H1 (cell line): ENCODE data around the gene ADAMTS14. TPM values are rescaled to one million over a fixed set of nuclear protein-coding genes. Genes with fewer than 3 reads are reported as not detected.

ENCODE experiments used
- CTCF ChIA-PET: fragments of 300-600 bp; sonication (Branson Sonifier 250); formaldehyde crosslinking; loops from one replicate; lab custom pipeline; 2021; ENCODE audit not compliant: partially characterized antibody; lab: Charles Lee
- POLR2A ChIA-PET: fragments of 300-600 bp; sonication (Branson Sonifier 250); formaldehyde crosslinking; loops from one replicate; lab custom pipeline; 2021; ENCODE audit warnings: inconsistent platforms; ENCODE audit not compliant: partially characterized antibody; lab: Charles Lee
- DNase-seq, 2 experiments: peaks; one replicate each; pipeline versions ENCODE4 v3.0.0 to v3.0.0-alpha.2; 2010 to 2022; ENCODE audit warnings: low spot score in 2 of 2, low read depth in 1 of 2, mixed read lengths in 1 of 2
- FAIRE-seq: peaks from 2 replicates; lab custom pipeline; 2011; peaks lifted over from hg19 to GRCh38; lab: Jason Lieb, UNC
- H2AFZ ChIP-seq: 2 replicates; pipeline ENCODE4 v1.8.1; 2012; ENCODE audit warnings: low read length, inconsistent platforms
- H2AK5ac ChIP-seq: 2 replicates; pipeline ENCODE4 v1.6.1; 2013; ENCODE audit warnings: low read depth, low read length
- H2BK120ac ChIP-seq: replicated peaks from 2 replicates; pipeline ENCODE3; 2013; ENCODE audit warnings: low read depth, low read length, inconsistent platforms
- H2BK12ac ChIP-seq: 2 replicates; pipeline ENCODE4 v1.6.1; 2013; ENCODE audit warnings: low read depth, low read length
- H2BK15ac ChIP-seq: 2 replicates; pipeline ENCODE4 v1.6.1; 2013; ENCODE audit warnings: low read length
- H2BK20ac ChIP-seq: 2 replicates; pipeline ENCODE4 v1.6.1; 2013; ENCODE audit warnings: low read length
- H2BK5ac ChIP-seq: 2 replicates; pipeline ENCODE4 v1.6.1; 2013; ENCODE audit warnings: low read depth, low read length
- H3K14ac ChIP-seq: 2 replicates; pipeline ENCODE4 v1.6.1; 2013; ENCODE audit warnings: inconsistent platforms; ENCODE audit not compliant: insufficient read length
- H3K18ac ChIP-seq: 2 replicates; pipeline ENCODE4 v1.6.1; 2013; ENCODE audit warnings: low read length; ENCODE audit errors: extremely low read depth
- H3K23ac ChIP-seq: 2 replicates; pipeline ENCODE4 v1.6.1; 2013; ENCODE audit warnings: inconsistent platforms; ENCODE audit not compliant: insufficient read length
- H3K23me2 ChIP-seq: 2 replicates; pipeline ENCODE4 v1.6.1; 2013; ENCODE audit warnings: low read depth, low read length
- H3K27ac ChIP-seq: 2 replicates; pipeline ENCODE4 v1.6.1; 2011; ENCODE audit warnings: low read depth, low read length, inconsistent platforms
- H3K27me3 ChIP-seq, 4 experiments: replicated peaks in 1 of 4; 1 replicate in 1 of 4; 2 replicates in 3 of 4; pipeline versions ENCODE4 v1.6.1 to v1.8.1; 2011 to 2013; ENCODE audit warnings: low read length in 3 of 4, mild to moderate bottlenecking in 3 of 4, inconsistent platforms in 2 of 4, mixed read lengths in 2 of 4, moderate library complexity in 1 of 4; ENCODE audit not compliant: control insufficient read depth in 3 of 4, insufficient read depth in 3 of 4; ENCODE audit errors: extremely low read depth in 1 of 4
- H3K36me3 ChIP-seq, 4 experiments: 2 replicates each; pipeline versions ENCODE4 v1.6.1 to v1.8.1; 2011 to 2013; ENCODE audit warnings: mild to moderate bottlenecking in 4 of 4, low read length in 3 of 4, moderate library complexity in 2 of 4, control low read depth in 1 of 4, inconsistent platforms in 1 of 4; ENCODE audit not compliant: insufficient read depth in 4 of 4, control insufficient read depth in 2 of 4
- H3K4ac ChIP-seq: replicated peaks from 2 replicates; pipeline ENCODE3; 2013; ENCODE audit warnings: low read length, low read depth, mixed read lengths, inconsistent platforms; ENCODE audit not compliant: insufficient read length
- H3K4me1 ChIP-seq, 4 experiments: replicated peaks in 1 of 4; 1 replicate in 1 of 4; 2 replicates in 3 of 4; pipeline versions ENCODE4 v1.6.1 to v1.8.1; 2011 to 2013; ENCODE audit warnings: low read length in 3 of 4, inconsistent platforms in 2 of 4, mixed read lengths in 1 of 4; ENCODE audit not compliant: insufficient read depth in 4 of 4, control insufficient read depth in 3 of 4
- H3K4me2 ChIP-seq, 2 experiments: 2 replicates each; pipeline versions ENCODE4 v1.6.1 to v1.8.1; 2011 to 2013; ENCODE audit warnings: low read depth in 2 of 2, low read length in 2 of 2, control low read depth in 1 of 2, inconsistent platforms in 1 of 2, mild to moderate bottlenecking in 1 of 2; ENCODE audit not compliant: insufficient read depth in 1 of 2
- H3K4me3 ChIP-seq, 4 experiments: fragments of 200-600, 300-600 bp in 1 of 4; sonication (generic), shearing (Covaris generic), sonication (Bioruptor Twin) in 1 of 4; 2 replicates each; pipeline versions ENCODE4 v1.5.1 to v1.8.1; 2011 to 2016; ENCODE audit warnings: low read length in 4 of 4, low read depth in 3 of 4, control low read depth in 2 of 4, inconsistent platforms in 2 of 4, mild to moderate bottlenecking in 2 of 4, mixed read lengths in 1 of 4, moderate library complexity in 1 of 4; ENCODE audit not compliant: insufficient read depth in 2 of 4; ENCODE audit errors: extremely low read depth in 1 of 4
- H3K56ac ChIP-seq: replicated peaks from 2 replicates; pipeline ENCODE3; 2013; ENCODE audit warnings: low read depth, mild to moderate bottlenecking, mixed read lengths, low read length, inconsistent platforms; ENCODE audit not compliant: insufficient read length
- H3K79me1 ChIP-seq: 2 replicates; pipeline ENCODE4 v1.6.1; 2013; ENCODE audit warnings: low read depth, low read length, control low read depth
- H3K79me2 ChIP-seq, 2 experiments: 2 replicates each; pipeline versions ENCODE4 v1.6.1 to v1.8.1; 2012 to 2013; ENCODE audit warnings: low read length in 2 of 2, mild to moderate bottlenecking in 2 of 2, inconsistent platforms in 1 of 2; ENCODE audit not compliant: insufficient read depth in 2 of 2, control insufficient read depth in 1 of 2
- H3K9ac ChIP-seq, 4 experiments: replicated peaks in 1 of 4; 1 replicate in 1 of 4; 2 replicates in 3 of 4; pipeline versions ENCODE4 v1.6.1 to v1.8.1; 2011 to 2013; ENCODE audit warnings: low read depth in 3 of 4, low read length in 3 of 4, control low read depth in 2 of 4, mild to moderate bottlenecking in 2 of 4, moderate library complexity in 2 of 4, inconsistent platforms in 1 of 4; ENCODE audit errors: extremely low read depth in 1 of 4
- H3K9me3 ChIP-seq, 2 experiments: 2 replicates each; pipeline versions ENCODE4 v1.6.1 to v1.8.1; 2012 to 2013; ENCODE audit warnings: mild to moderate bottlenecking in 2 of 2, moderate library complexity in 2 of 2, control low read depth in 1 of 2, inconsistent platforms in 1 of 2, low read depth in 1 of 2, low read length in 1 of 2, mixed read lengths in 1 of 2; ENCODE audit not compliant: insufficient read depth in 2 of 2
- H4K20me1 ChIP-seq, 2 experiments: replicated peaks in 1 of 2; 2 replicates each; pipeline versions ENCODE3 to v1.8.1; 2011 to 2013; ENCODE audit warnings: inconsistent platforms in 2 of 2, low read length in 2 of 2, mild to moderate bottlenecking in 1 of 2; ENCODE audit not compliant: insufficient read depth in 2 of 2, control insufficient read depth in 1 of 2
- H4K5ac ChIP-seq: 2 replicates; pipeline ENCODE4 v1.6.1; 2013; ENCODE audit warnings: low read length, low read depth, mixed read lengths, inconsistent platforms; ENCODE audit not compliant: insufficient read length
- H4K8ac ChIP-seq: 2 replicates; pipeline ENCODE4 v1.8.0; 2013; ENCODE audit warnings: mild to moderate bottlenecking, moderate library complexity, low read length, inconsistent platforms; ENCODE audit not compliant: insufficient read depth; ENCODE audit errors: extremely low read depth
- H4K91ac ChIP-seq: replicated peaks from 2 replicates; pipeline ENCODE3; 2013; ENCODE audit warnings: low read length, mixed read lengths, inconsistent platforms; ENCODE audit not compliant: insufficient read length
- JUND ChIP-seq: IDR thresholded peaks from 2 replicates; pipeline ENCODE4 v1.6.1; 2011; ENCODE audit warnings: mild to moderate bottlenecking, improper control_type of control experiment, low read length
- WGBS, 2 experiments: shearing (Covaris generic) in 1 of 2; methylation state at CpG; one replicate each; pipeline versions ENCODE4 v1.1.6 to v1.1.7; 2013 to 2015; ENCODE audit warnings: low lambda C conversion rate in 2 of 2, mixed read lengths in 2 of 2, inconsistent platforms in 1 of 2, low coverage in 1 of 2, missing lambda C conversion rate in 1 of 2; ENCODE audit not compliant: insufficient replicate concordance in 2 of 2, insufficient coverage in 1 of 2, insufficient read length in 1 of 2; ENCODE audit errors: extremely low coverage in 1 of 2, missing lambda C conversion rate in 1 of 2; 5-methylcytosine and 5-hydroxymethylcytosine counted together
- polyA plus RNA-seq, 7 experiments: library from polyadenylated mRNA; depleted of rRNA in 3 of 7; stranded (reverse) in 5 of 7; unstranded in 2 of 7; fragments of >200 nt in 5 of 7; fragments of 200-250 nt in 2 of 7; gene quantifications; 1 replicate in 5 of 7; 2 replicates in 1 of 7; 4 replicates in 1 of 7; pipeline versions ENCODE4 v1.2.1 to v1.2.3, GENCODE V29; 2011 to 2013; ENCODE audit warnings: missing spikeins in 2 of 7, mixed read lengths in 2 of 7
- total RNA-seq: library from RNA; stranded (reverse); fragmentation: NEBNext Ultra II Directional; extraction: Animal tissue kit (Norgen Biotek cat#: 25700); gene quantifications from 2 replicates; pipeline ENCODE4 v1.2.1, GENCODE V29; 2021

ADAMTS14 gene
- total and polyA plus RNA-seq, 2 of the 8 experiments (the other 6 are each of a cell fraction or from before 2014, with no cell fraction given): 2.0 to 2.3 TPM

GRCh38 chr10:70705121-70705861 lies 33.0 kb downstream of the ADAMTS14 start:
- H2AK5ac ChIP-seq: no peak overlapping the region
- H3K56ac ChIP-seq: no peak overlapping the region
- no peak overlapping the region for H3K18ac ChIP-seq
- no peak overlapping the region for H2AFZ ChIP-seq
- no peak overlapping the region for H3K4ac ChIP-seq
- no peaks in the 10 kb centered on the region; a peak in 1 of 7 replicates for H3K4me1 ChIP-seq
- H3K27me3 ChIP-seq: no peaks in the 10 kb centered on the region
- no peak overlapping the region for H2BK12ac ChIP-seq
- H4K91ac ChIP-seq: no peak overlapping the region
- POLR2A ChIA-PET: interaction anchor here (1.2 kb wide), 1 partner anchor 9 kb away, joined by 3 read pairs; no protein-coding TSS in a partner anchor
- H2BK120ac ChIP-seq: no peak overlapping the region
- H3K14ac ChIP-seq: no peak overlapping the region
- no peak overlapping the region for H4K5ac ChIP-seq
- H3K9ac ChIP-seq: no peak overlapping the region
- no peak overlapping the region for H3K27ac ChIP-seq
- no peak for TF ChIP-seq JUND
- no peak overlapping the region for H3K4me2 ChIP-seq
- H3K79me2 ChIP-seq: no peaks in the 10 kb centered on the region
- CTCF ChIA-PET: interaction anchor here (1.1 kb wide), 1 partner anchor 21 kb away, joined by 4 read pairs; no protein-coding TSS in a partner anchor
- no peaks in the 10 kb centered on the region for H3K79me1 ChIP-seq
- H2BK5ac ChIP-seq: no peak overlapping the region
- no peak for FAIRE-seq
- H3K9me3 ChIP-seq: no peaks in the 10 kb centered on the region
- no peak overlapping the region for H2BK15ac ChIP-seq
- no peak for DNase-seq
- H3K23ac ChIP-seq: no peak overlapping the region
- H2BK20ac ChIP-seq: no peak overlapping the region
- H3K4me3 ChIP-seq: no peak overlapping the region
- no peak overlapping the region for H4K8ac ChIP-seq
- H3K36me3 ChIP-seq: peaks cover 0 to 4% (median 0%) of the 10 kb centered on the region in 4 experiments; a peak in 2 of 8 replicates
- 88% methylated on average over 18 of the region's 18 CpGs; no CpG with 5 or more reads in 1 of the 2 experiments for WGBS, 2 experiments
- peaks cover 8% of the 10 kb centered on the region; the same call in 1 of the 2 replicates for H3K23me2 ChIP-seq
- no peaks in the 10 kb centered on the region for H4K20me1 ChIP-seq
